HEK293 (cell line): ENCODE results near the gene STEAP1B.

ENCODE experiments used
- AEBP2 ChIP-seq: fragments of 450-650 bp; formaldehyde crosslinking; IDR thresholded peaks from 2 replicates; pipeline ENCODE4 v1.5.1; 2016; ENCODE audit warnings: missing biosample characterization, missing genetic modification characterization, borderline replicate concordance
- REPIN1 ChIP-seq: fragments of 450-650 bp; formaldehyde crosslinking; IDR thresholded peaks from 2 replicates; pipeline ENCODE4 v1.5.1; 2017; ENCODE audit warnings: missing biosample characterization, missing genetic modification characterization, low read depth
- REST ChIP-seq: fragments of 450-650 bp; formaldehyde crosslinking; IDR thresholded peaks from 2 replicates; pipeline ENCODE4 v1.5.1; 2016; ENCODE audit warnings: missing biosample characterization, missing genetic modification characterization
- ZBTB17 ChIP-seq: fragments of 450-650 bp; formaldehyde crosslinking; IDR thresholded peaks from 2 replicates; pipeline ENCODE4 v1.5.1; 2016; ENCODE audit warnings: missing biosample characterization, missing genetic modification characterization
- ZBTB7A ChIP-seq: fragments of 450-650 bp; formaldehyde crosslinking; IDR thresholded peaks from 2 replicates; pipeline ENCODE4 v1.5.1; 2016; ENCODE audit warnings: low read depth, missing biosample characterization, missing genetic modification characterization
- ZFP41 ChIP-seq: fragments of 450-650 bp; formaldehyde crosslinking; IDR thresholded peaks from 2 replicates; pipeline ENCODE4 v1.5.1; 2016; ENCODE audit warnings: missing biosample characterization, missing genetic modification characterization, borderline replicate concordance
- ZNF10 ChIP-seq: fragments of 450-650 bp; formaldehyde crosslinking; IDR thresholded peaks from 2 replicates; pipeline ENCODE4 v1.5.1; 2017; ENCODE audit warnings: missing biosample characterization, missing genetic modification characterization
- ZNF16 ChIP-seq: fragments of 450-650 bp; formaldehyde crosslinking; IDR thresholded peaks from 2 replicates; pipeline ENCODE4 v1.5.1; 2016; ENCODE audit warnings: low read depth, missing biosample characterization, missing genetic modification characterization
- ZNF398 ChIP-seq: fragments of 450-650 bp; formaldehyde crosslinking; IDR thresholded peaks from 2 replicates; pipeline ENCODE4 v1.5.1; 2017; ENCODE audit warnings: missing biosample characterization, missing genetic modification characterization
- ZNF488 ChIP-seq: fragments of 450-650 bp; formaldehyde crosslinking; IDR thresholded peaks from 2 replicates; pipeline ENCODE4 v1.5.1; 2016; ENCODE audit warnings: missing biosample characterization, missing genetic modification characterization
- TF ChIP-seq, protein P1 (sequence below): fragments of 450-650 bp; formaldehyde crosslinking; IDR thresholded peaks from 2 replicates; pipeline ENCODE4 v1.5.1; 2017; ENCODE audit warnings: missing biosample characterization, missing genetic modification characterization
- TF ChIP-seq, protein P2 (sequence below): fragments of 450-650 bp; formaldehyde crosslinking; IDR thresholded peaks from 2 replicates; pipeline ENCODE4 v1.5.1; 2016; ENCODE audit warnings: missing biosample characterization, missing genetic modification characterization
- TF ChIP-seq, protein P3 (sequence below): fragments of 450-650 bp; formaldehyde crosslinking; IDR thresholded peaks from 2 replicates; pipeline ENCODE4 v1.5.1; 2016; ENCODE audit warnings: missing biosample characterization, missing genetic modification characterization

DNA sequence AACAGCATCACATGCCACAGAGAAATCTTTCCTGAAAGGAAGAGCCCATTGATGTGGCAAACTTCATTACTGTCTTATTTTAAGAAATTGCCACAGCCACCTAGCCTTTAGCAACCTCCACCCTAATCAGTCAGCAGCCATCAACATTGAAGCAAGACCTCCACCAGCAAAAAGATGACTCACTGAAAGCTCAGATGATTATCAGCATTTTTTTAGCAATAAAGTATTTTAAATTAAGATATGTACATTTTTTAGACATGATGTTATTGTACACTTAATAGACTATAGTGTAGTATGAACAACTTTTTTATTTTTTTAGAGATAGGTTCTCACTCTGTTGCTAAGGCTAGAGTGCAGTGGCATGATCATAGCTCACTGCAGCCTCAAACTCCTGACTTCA is 14.8 kb downstream of the STEAP1B start:
- TF ChIP-seq, protein P1, sequence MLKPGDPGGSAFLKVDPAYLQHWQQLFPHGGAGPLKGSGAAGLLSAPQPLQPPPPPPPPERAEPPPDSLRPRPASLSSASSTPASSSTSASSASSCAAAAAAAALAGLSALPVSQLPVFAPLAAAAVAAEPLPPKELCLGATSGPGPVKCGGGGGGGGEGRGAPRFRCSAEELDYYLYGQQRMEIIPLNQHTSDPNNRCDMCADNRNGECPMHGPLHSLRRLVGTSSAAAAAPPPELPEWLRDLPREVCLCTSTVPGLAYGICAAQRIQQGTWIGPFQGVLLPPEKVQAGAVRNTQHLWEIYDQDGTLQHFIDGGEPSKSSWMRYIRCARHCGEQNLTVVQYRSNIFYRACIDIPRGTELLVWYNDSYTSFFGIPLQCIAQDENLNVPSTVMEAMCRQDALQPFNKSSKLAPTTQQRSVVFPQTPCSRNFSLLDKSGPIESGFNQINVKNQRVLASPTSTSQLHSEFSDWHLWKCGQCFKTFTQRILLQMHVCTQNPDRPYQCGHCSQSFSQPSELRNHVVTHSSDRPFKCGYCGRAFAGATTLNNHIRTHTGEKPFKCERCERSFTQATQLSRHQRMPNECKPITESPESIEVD (tag by site-specific recombination) = no peak
- TF ChIP-seq AEBP2 (no peak), ZNF10 (no peak), REPIN1 (tag by site-specific recombination) (no peak), ZBTB17 (tag by site-specific recombination) (no peak), ZNF398 (tag by site-specific recombination) (no peak), ZFP41 (tag by site-specific recombination) (no peak), ZNF16 (tag by site-specific recombination) (no peak), ZBTB7A (tag by site-specific recombination) (no peak), ZNF488 (tag by site-specific recombination) (no peak), REST (tag by site-specific recombination) (no peak)
- TF ChIP-seq, protein P2, sequence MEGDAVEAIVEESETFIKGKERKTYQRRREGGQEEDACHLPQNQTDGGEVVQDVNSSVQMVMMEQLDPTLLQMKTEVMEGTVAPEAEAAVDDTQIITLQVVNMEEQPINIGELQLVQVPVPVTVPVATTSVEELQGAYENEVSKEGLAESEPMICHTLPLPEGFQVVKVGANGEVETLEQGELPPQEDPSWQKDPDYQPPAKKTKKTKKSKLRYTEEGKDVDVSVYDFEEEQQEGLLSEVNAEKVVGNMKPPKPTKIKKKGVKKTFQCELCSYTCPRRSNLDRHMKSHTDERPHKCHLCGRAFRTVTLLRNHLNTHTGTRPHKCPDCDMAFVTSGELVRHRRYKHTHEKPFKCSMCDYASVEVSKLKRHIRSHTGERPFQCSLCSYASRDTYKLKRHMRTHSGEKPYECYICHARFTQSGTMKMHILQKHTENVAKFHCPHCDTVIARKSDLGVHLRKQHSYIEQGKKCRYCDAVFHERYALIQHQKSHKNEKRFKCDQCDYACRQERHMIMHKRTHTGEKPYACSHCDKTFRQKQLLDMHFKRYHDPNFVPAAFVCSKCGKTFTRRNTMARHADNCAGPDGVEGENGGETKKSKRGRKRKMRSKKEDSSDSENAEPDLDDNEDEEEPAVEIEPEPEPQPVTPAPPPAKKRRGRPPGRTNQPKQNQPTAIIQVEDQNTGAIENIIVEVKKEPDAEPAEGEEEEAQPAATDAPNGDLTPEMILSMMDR (tag by site-specific recombination) = no peak
- TF ChIP-seq, protein P3, sequence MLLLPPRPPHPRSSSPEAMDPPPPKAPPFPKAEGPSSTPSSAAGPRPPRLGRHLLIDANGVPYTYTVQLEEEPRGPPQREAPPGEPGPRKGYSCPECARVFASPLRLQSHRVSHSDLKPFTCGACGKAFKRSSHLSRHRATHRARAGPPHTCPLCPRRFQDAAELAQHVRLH = no peak
